Keratinocyte (primary cell): Measurements from ENCODE around the gene TRIM63. TPM values are rescaled to one million over a fixed set of nuclear protein-coding genes. Genes with fewer than 3 reads are reported as not detected.

Source experiments
- DNase-seq: peaks from one replicate; pipeline ENCODE4 v3.0.0-alpha.2; 2011; ENCODE audit warnings: low read depth, missing footprints, low spot score
- FAIRE-seq: peaks from 2 replicates; lab custom pipeline; 2011; peaks lifted over from hg19 to GRCh38; lab: Jason Lieb, UNC
- H2AFZ ChIP-seq: 2 replicates; pipeline ENCODE4 v1.6.0; 2012; ENCODE audit warnings: low read length, control low read depth, inconsistent platforms; ENCODE audit not compliant: control insufficient read depth
- H3K27ac ChIP-seq: 2 replicates; pipeline ENCODE4 v1.5.1; 2011; ENCODE audit warnings: low read length; ENCODE audit not compliant: control insufficient read depth, insufficient read depth
- H3K27me3 ChIP-seq: 3 replicates; pipeline ENCODE4 v1.6.0; 2011; ENCODE audit warnings: low read length; ENCODE audit not compliant: control insufficient read depth, insufficient read depth; ENCODE audit errors: extremely low read depth
- H3K36me3 ChIP-seq, 2 experiments: 2 replicates in 1 of 2; 3 replicates in 1 of 2; pipeline ENCODE4 v1.5.1; 2011; ENCODE audit warnings: low read length in 2 of 2, mild to moderate bottlenecking in 1 of 2; ENCODE audit not compliant: control insufficient read depth in 2 of 2, insufficient read depth in 2 of 2; ENCODE audit errors: extremely low read depth in 1 of 2
- H3K4me1 ChIP-seq: 3 replicates; pipeline ENCODE4 v1.5.1; 2011; ENCODE audit warnings: low read length; ENCODE audit not compliant: control insufficient read depth, insufficient read depth; ENCODE audit errors: extremely low read depth
- H3K4me2 ChIP-seq: 3 replicates; pipeline ENCODE4 v1.6.0; 2011; ENCODE audit warnings: low read depth, low read length; ENCODE audit not compliant: control insufficient read depth, insufficient read depth; ENCODE audit errors: extremely low read depth
- H3K4me3 ChIP-seq, 3 experiments: fragments of 200-600 bp in 1 of 3; sonication (generic) in 1 of 3; 2 replicates in 2 of 3; 3 replicates in 1 of 3; pipeline ENCODE4 v1.5.1; 2011 to 2016; ENCODE audit warnings: low read length in 3 of 3, mild to moderate bottlenecking in 3 of 3, control low read depth in 2 of 3, inconsistent platforms in 1 of 3, low read depth in 1 of 3, mixed read lengths in 1 of 3, mixed run types in 1 of 3, moderate library complexity in 1 of 3; ENCODE audit not compliant: control insufficient read depth in 2 of 3, insufficient read depth in 2 of 3; ENCODE audit errors: extremely low read depth in 1 of 3
- H3K79me2 ChIP-seq: 2 replicates; pipeline ENCODE4 v1.6.0; 2012; ENCODE audit warnings: low read length; ENCODE audit not compliant: control insufficient read depth, insufficient read depth
- H3K9ac ChIP-seq: 3 replicates; pipeline ENCODE4 v1.6.0; 2011; ENCODE audit warnings: low read length; ENCODE audit not compliant: control insufficient read depth, insufficient read depth; ENCODE audit errors: extremely low read depth
- H3K9me1 ChIP-seq: 3 replicates; pipeline ENCODE4 v1.6.0; 2011; ENCODE audit warnings: low read length; ENCODE audit not compliant: control insufficient read depth, insufficient read depth; ENCODE audit errors: extremely low read depth
- H3K9me3 ChIP-seq: 2 replicates; pipeline ENCODE4 v1.5.1; 2012; ENCODE audit warnings: low read depth, low read length; ENCODE audit not compliant: control insufficient read depth
- H4K20me1 ChIP-seq: 3 replicates; pipeline ENCODE4 v1.6.0; 2011; ENCODE audit warnings: low read length; ENCODE audit not compliant: control insufficient read depth, insufficient read depth; ENCODE audit errors: extremely low read depth
- EZH2 ChIP-seq: IDR thresholded peaks from one replicate; pipeline ENCODE4 v1.6.1; 2012; ENCODE audit warnings: inconsistent platforms, mild to moderate bottlenecking, low read length, moderate library complexity
- dilution Hi-C: fragments of 300-500 bp; cut with MboI; formaldehyde crosslinking; loops from one replicate; pipeline ENCODE4 v1.7.0; 2020; ENCODE audit warnings: low sequenced_read_pairs; ENCODE audit not compliant: extremely low pct_ligation_motif_present
- polyA plus RNA-seq, 5 experiments: library from polyadenylated mRNA; depleted of rRNA in 3 of 5; stranded (reverse) in 3 of 5; stranded (forward) in 1 of 5; unstranded in 1 of 5; fragments of >200 nt; gene quantifications; 1 replicate in 1 of 5; 2 replicates in 3 of 5; 3 replicates in 1 of 5; pipeline versions ENCODE4 v1.2.1 to v1.2.3, GENCODE V29; 2011 to 2012; ENCODE audit warnings: missing spikeins in 2 of 5, low read depth in 1 of 5, low replicate concordance in 1 of 5
- TF ChIP-seq, protein P1 (sequence below), 3 experiments: IDR thresholded peaks in 1 of 3; conservative IDR thresholded peaks in 1 of 3; optimal IDR thresholded peaks in 1 of 3; 2 replicates in 2 of 3; 3 replicates in 1 of 3; pipeline versions ENCODE3 to v1.5.1; 2011; ENCODE audit warnings: low read length in 3 of 3, mild to moderate bottlenecking in 3 of 3, moderate library complexity in 2 of 3, control low read depth in 1 of 3, inconsistent platforms in 1 of 3; ENCODE audit not compliant: insufficient read depth in 2 of 3; ENCODE audit errors: extremely low read depth in 1 of 3

Gene TRIM63
- polyA plus RNA-seq, 1 donor (not counting 4 experiments of a cell fraction or from before 2014, with no cell fraction given): not detected

GRCh38 chr1:26099780-26100179 lies 32.4 kb upstream of the TRIM63 start:
- Histone ChIP-seq H3K36me3 (no peaks in the 10 kb centered on the region), H3K79me2 (no peaks in the 10 kb centered on the region), H3K9me1 (no peaks in the 10 kb centered on the region), H3K4me3 (no peak overlapping the region), H3K9ac (no peak overlapping the region), H3K27ac (no peak overlapping the region), H3K9me3 (no peaks in the 10 kb centered on the region), H3K4me2 (no peak overlapping the region), H2AFZ (no peak overlapping the region), H3K27me3 (no peaks in the 10 kb centered on the region), H4K20me1 (no peaks in the 10 kb centered on the region), H3K4me1 (peaks cover 17% of the 10 kb centered on the region)
- DNase-seq (no peak), FAIRE-seq (no peak)
- TF ChIP-seq, protein P1, sequence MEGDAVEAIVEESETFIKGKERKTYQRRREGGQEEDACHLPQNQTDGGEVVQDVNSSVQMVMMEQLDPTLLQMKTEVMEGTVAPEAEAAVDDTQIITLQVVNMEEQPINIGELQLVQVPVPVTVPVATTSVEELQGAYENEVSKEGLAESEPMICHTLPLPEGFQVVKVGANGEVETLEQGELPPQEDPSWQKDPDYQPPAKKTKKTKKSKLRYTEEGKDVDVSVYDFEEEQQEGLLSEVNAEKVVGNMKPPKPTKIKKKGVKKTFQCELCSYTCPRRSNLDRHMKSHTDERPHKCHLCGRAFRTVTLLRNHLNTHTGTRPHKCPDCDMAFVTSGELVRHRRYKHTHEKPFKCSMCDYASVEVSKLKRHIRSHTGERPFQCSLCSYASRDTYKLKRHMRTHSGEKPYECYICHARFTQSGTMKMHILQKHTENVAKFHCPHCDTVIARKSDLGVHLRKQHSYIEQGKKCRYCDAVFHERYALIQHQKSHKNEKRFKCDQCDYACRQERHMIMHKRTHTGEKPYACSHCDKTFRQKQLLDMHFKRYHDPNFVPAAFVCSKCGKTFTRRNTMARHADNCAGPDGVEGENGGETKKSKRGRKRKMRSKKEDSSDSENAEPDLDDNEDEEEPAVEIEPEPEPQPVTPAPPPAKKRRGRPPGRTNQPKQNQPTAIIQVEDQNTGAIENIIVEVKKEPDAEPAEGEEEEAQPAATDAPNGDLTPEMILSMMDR (optimal IDR thresholded peaks at IDR 0.05 in 1 of 3, IDR thresholded peaks at IDR 0.05 in 1 of 3, conservative IDR thresholded peaks at IDR 0.05 in 1 of 3; ENCODE audit: extremely low read depth in 1 of 3, insufficient read depth in 2 of 3, low read length in 3 of 3): no peak
- TF ChIP-seq EZH2: no peak
- dilution Hi-C loops: no loop called here

DNA sequence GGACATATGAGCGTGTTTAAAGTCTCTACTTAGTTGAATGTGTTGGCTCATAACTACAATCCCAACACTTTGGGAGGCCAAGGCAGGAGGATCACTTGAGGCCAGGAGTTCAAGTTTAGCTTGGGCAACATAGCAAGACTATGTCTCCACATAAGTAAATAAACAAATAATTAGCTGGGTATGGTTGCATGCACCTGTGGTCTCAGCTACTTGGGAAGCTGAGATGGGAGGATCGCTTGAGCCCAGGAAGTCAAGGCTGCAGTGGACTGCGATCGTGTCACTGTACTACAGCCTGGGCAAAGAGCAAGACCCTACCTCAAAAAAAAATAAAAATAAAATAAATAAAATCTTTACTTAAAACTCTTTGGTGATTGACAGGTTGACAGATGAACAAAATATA lies 31.2 kb upstream of the TRIM63 start:
- Histone ChIP-seq H4K20me1 (no peaks in the 10 kb centered on the region), H3K27ac (no peak overlapping the region), H2AFZ (no peak overlapping the region), H3K4me1 (peaks cover 28% of the 10 kb centered on the region), H3K79me2 (no peaks in the 10 kb centered on the region), H3K9ac (no peak overlapping the region), H3K4me2 (no peak overlapping the region), H3K4me3 (no peak overlapping the region), H3K36me3 (no peaks in the 10 kb centered on the region), H3K9me3 (no peaks in the 10 kb centered on the region), H3K27me3 (no peaks in the 10 kb centered on the region), H3K9me1 (no peaks in the 10 kb centered on the region)
- FAIRE-seq (no peak), DNase-seq (no peak)
- TF ChIP-seq EZH2: no peak
- TF ChIP-seq, protein P1 (optimal IDR thresholded peaks at IDR 0.05 in 1 of 3, IDR thresholded peaks at IDR 0.05 in 1 of 3, conservative IDR thresholded peaks at IDR 0.05 in 1 of 3; ENCODE audit: extremely low read depth in 1 of 3, insufficient read depth in 2 of 3, low read length in 3 of 3): no peak
- dilution Hi-C loops: no loop called here
